ENCODE data around the gene PPFIA1. TPM values are rescaled to one million over a fixed set of nuclear protein-coding genes. Genes with fewer than 3 reads are reported as not detected.

The PPFIA1 gene
- total RNA-seq, 4 donors from 2014 or later, result 50.9 to 57.9 (median 54.6) TPM

- Histone ChIP-seq H3K4me1 (peaks cover 6 to 22% of the 10 kb centered on the region in 2 donors), H3K27ac (no peak overlapping the region), H3K36me3 (no peaks in the 10 kb centered on the region), H3K9me3 (no peaks in the 10 kb centered on the region), H3K4me3 (replicated peaks in 1 of 3) (no peak overlapping the region), H3K27me3 (no peaks in the 10 kb centered on the region)
- TF ChIP-seq POLR2A (IDR thresholded peaks at IDR 0.05) (no peak), CTCF (IDR thresholded peaks at IDR 0.05) (no peak)
- intact Hi-C loops (cut with DNase I), result no loop called here
- DNase-seq, result no peak
- 97 to 98% methylated on average over 11 of the region's 11 CpGs for WGBS, 2 donors
Measured at GRCh38 chr11:70299636-70300035, 29.1 kb downstream of the PPFIA1 start.

- Histone ChIP-seq H3K9me3 (no peaks in the 10 kb centered on the region), H3K27ac (no peak overlapping the region), H3K4me3 (replicated peaks in 1 of 3) (no peak overlapping the region), H3K27me3 (no peaks in the 10 kb centered on the region), H3K4me1 (peaks cover 6 to 20% of the 10 kb centered on the region in 2 donors), H3K36me3 (no peaks in the 10 kb centered on the region)
- intact Hi-C loops (cut with DNase I), result no loop called here
- 95 to 98% methylated on average over 2 of the region's 2 CpGs for WGBS, 2 donors
- DNase-seq, result no peak
- no peak for TF ChIP-seq CTCF (IDR thresholded peaks at IDR 0.05)
- no peak for TF ChIP-seq POLR2A (IDR thresholded peaks at IDR 0.05)
Measured at GRCh38 chr11:70301191-70301590, 30.7 kb downstream of the PPFIA1 start.

- DNase-seq, result no peak
- Histone ChIP-seq H3K36me3 (no peaks in the 10 kb centered on the region), H3K27me3 (no peaks in the 10 kb centered on the region), H3K27ac (no peak overlapping the region), H3K9me3 (no peaks in the 10 kb centered on the region), H3K4me1 (peaks cover 6 to 20% of the 10 kb centered on the region in 2 donors), H3K4me3 (replicated peaks in 1 of 3) (no peak overlapping the region)
- intact Hi-C loops (cut with DNase I), result no loop called here
- no peak for TF ChIP-seq POLR2A (IDR thresholded peaks at IDR 0.05)
- no peak for TF ChIP-seq CTCF (IDR thresholded peaks at IDR 0.05)
- WGBS, 2 donors, result 81 to 90% methylated on average over 13 of the region's 13 CpGs
Measured at GRCh38 chr11:70301721-70302418, 31.4 kb downstream of the PPFIA1 start.

- no peak for TF ChIP-seq POLR2A (IDR thresholded peaks at IDR 0.05)
- no peak for TF ChIP-seq CTCF (IDR thresholded peaks at IDR 0.05)
- WGBS, 2 donors, result 84% methylated on average over 7 of the region's 7 CpGs
- no peaks in the 10 kb centered on the region for H3K9me3 ChIP-seq
- no peaks in the 10 kb centered on the region for H3K36me3 ChIP-seq
- no peak overlapping the region for H3K4me3 ChIP-seq (replicated peaks in 1 of 3)
- peaks cover 6 to 20% of the 10 kb centered on the region in 2 donors for H3K4me1 ChIP-seq
- no peak overlapping the region for H3K27ac ChIP-seq
- no peaks in the 10 kb centered on the region for H3K27me3 ChIP-seq
- DNase-seq, result no peak
- intact Hi-C loops (cut with DNase I), result no loop called here
Measured at GRCh38 chr11:70302419-70302752, 31.9 kb downstream of the PPFIA1 start.

GRCh38 chr11:70303070-70303469 is 32.6 kb downstream of the PPFIA1 start:
- DNase-seq, result no peak
- Histone ChIP-seq H3K9me3 (no peaks in the 10 kb centered on the region), H3K27ac (no peak overlapping the region), H3K4me1 (peaks cover 6 to 17% of the 10 kb centered on the region in 2 donors), H3K27me3 (no peaks in the 10 kb centered on the region), H3K36me3 (no peaks in the 10 kb centered on the region), H3K4me3 (replicated peaks in 1 of 3) (no peak overlapping the region)
- WGBS, 2 donors, result 81 to 87% methylated on average over 13 of the region's 13 CpGs
- TF ChIP-seq CTCF (IDR thresholded peaks at IDR 0.05) (no peak), POLR2A (IDR thresholded peaks at IDR 0.05) (no peak)
- intact Hi-C loops (cut with DNase I), result no loop called here
